ENCODE measurements around the gene SLC45A2.
A peak's percentile ranks its signal among the peaks of the same experiment; 100 is the strongest.

Gene SLC45A2

GRCh38 chr5:33906248-33906647, 78.2 kb downstream of the SLC45A2 start:
- DNase-seq = peak in 1 of 2 donors; percentile 3

GRCh38 chr5:33905381-33905780, 79.1 kb downstream of the SLC45A2 start:
- no peak for DNase-seq

GRCh38 chr5:33903118-33903517, 81.4 kb downstream of the SLC45A2 start:
- no peak for DNase-seq

GRCh38 chr5:33901156-33901555, 83.3 kb downstream of the SLC45A2 start:
- DNase-seq = no peak
